ENCODE measurements around the gene CCDC57. TPM values are rescaled to one million over a fixed set of nuclear protein-coding genes. Genes with fewer than 3 reads are reported as not detected.

Gene CCDC57
- total RNA-seq, 1 experiment from 2014 or later, result 31.0 TPM

- Mint-ChIP-seq H3K4me3 (ENCODE audit: unreplicated experiment) (no peak overlapping the region), H3K4me1 (ENCODE audit: low read depth, unreplicated experiment) (no peaks in the 10 kb centered on the region), H3K36me3 (ENCODE audit: insufficient read depth, unreplicated experiment) (peaks cover 82% of the 10 kb centered on the region), H3K27ac (ENCODE audit: unreplicated experiment) (no peak overlapping the region), H3K27me3 (ENCODE audit: insufficient read depth, unreplicated experiment) (no peaks in the 10 kb centered on the region), H3K9me3 (ENCODE audit: unreplicated experiment) (no peaks in the 10 kb centered on the region)
- no peak for TF ChIP-seq CTCF (IDR thresholded peaks at IDR 0.05; ENCODE audit: insufficient read depth in 1 of 2, low read depth in 1 of 2, low read length in 1 of 2, severe bottlenecking in 1 of 2, unreplicated experiment in 1 of 2)
- Histone ChIP-seq H3K4me1 (peaks cover 7% of the 10 kb centered on the region), H3K27me3 (replicated peaks; ENCODE audit: control insufficient read depth, insufficient read depth, low read length) (no peaks in the 10 kb centered on the region), H3K4me3 (ENCODE audit: low read depth, low read length) (no peak overlapping the region), H3K36me3 (ENCODE audit: control insufficient read depth, insufficient read depth, low read length) (peaks cover 24% of the 10 kb centered on the region), H3K9me3 (no peaks in the 10 kb centered on the region)
- intact Hi-C loops (cut with micrococcal nuclease; ENCODE audit: unreplicated experiment), result no loop called here
- BruUV-seq (replicated peaks), result no TSS peak
- CTCF ChIA-PET, result no interaction called here
- DNase-seq, result no peak
- POLR2A ChIA-PET, result no interaction called here
These were observed 121.2 kb downstream of the CCDC57 start for GRCh38 chr17:82091264-82092066.

- Histone ChIP-seq H3K36me3 (ENCODE audit: control insufficient read depth, insufficient read depth, low read length) (peaks cover 24% of the 10 kb centered on the region), H3K4me1 (no peaks in the 10 kb centered on the region; the same call in 1 of the 2 replicates), H3K4me3 (ENCODE audit: low read depth, low read length) (no peak overlapping the region), H3K27me3 (replicated peaks; ENCODE audit: control insufficient read depth, insufficient read depth, low read length) (no peaks in the 10 kb centered on the region), H3K9me3 (no peaks in the 10 kb centered on the region)
- Mint-ChIP-seq H3K27ac (ENCODE audit: unreplicated experiment) (no peak overlapping the region), H3K4me1 (ENCODE audit: low read depth, unreplicated experiment) (no peaks in the 10 kb centered on the region), H3K36me3 (ENCODE audit: insufficient read depth, unreplicated experiment) (peaks cover 82% of the 10 kb centered on the region), H3K27me3 (ENCODE audit: insufficient read depth, unreplicated experiment) (no peaks in the 10 kb centered on the region), H3K4me3 (ENCODE audit: unreplicated experiment) (no peak overlapping the region), H3K9me3 (ENCODE audit: unreplicated experiment) (no peaks in the 10 kb centered on the region)
- CTCF ChIA-PET, result no interaction called here
- intact Hi-C loops (cut with micrococcal nuclease; ENCODE audit: unreplicated experiment), result no loop called here
- DNase-seq, result no peak
- POLR2A ChIA-PET, result no interaction called here
- no TSS peak for BruUV-seq (replicated peaks)
- TF ChIP-seq CTCF (IDR thresholded peaks at IDR 0.05; ENCODE audit: insufficient read depth in 1 of 2, low read depth in 1 of 2, low read length in 1 of 2, severe bottlenecking in 1 of 2, unreplicated experiment in 1 of 2), result no peak
These were observed 121.9 kb downstream of the CCDC57 start for GRCh38 chr17:82090549-82091263.

GRCh38 chr17:82089723-82090548, 122.7 kb downstream of the CCDC57 start:
- intact Hi-C loops (cut with micrococcal nuclease; ENCODE audit: unreplicated experiment), result no loop called here
- H3K4me1 Mint-ChIP-seq (ENCODE audit: low read depth, unreplicated experiment), result no peaks in the 10 kb centered on the region
- no peak for DNase-seq
- no TSS peak for BruUV-seq (replicated peaks)
- H3K27ac Mint-ChIP-seq (ENCODE audit: unreplicated experiment), result no peak overlapping the region
- H3K4me3 Mint-ChIP-seq (ENCODE audit: unreplicated experiment), result no peak overlapping the region
- Histone ChIP-seq H3K36me3 (ENCODE audit: control insufficient read depth, insufficient read depth, low read length) (peaks cover 20% of the 10 kb centered on the region), H3K4me1 (no peaks in the 10 kb centered on the region), H3K27me3 (replicated peaks; ENCODE audit: control insufficient read depth, insufficient read depth, low read length) (no peaks in the 10 kb centered on the region), H3K9me3 (no peaks in the 10 kb centered on the region), H3K4me3 (ENCODE audit: low read depth, low read length) (no peak overlapping the region)
- TF ChIP-seq CTCF (IDR thresholded peaks at IDR 0.05; ENCODE audit: insufficient read depth in 1 of 2, low read depth in 1 of 2, low read length in 1 of 2, severe bottlenecking in 1 of 2, unreplicated experiment in 1 of 2), result no peak
- H3K36me3 Mint-ChIP-seq (ENCODE audit: insufficient read depth, unreplicated experiment), result peaks cover 77% of the 10 kb centered on the region
- no peaks in the 10 kb centered on the region for H3K9me3 Mint-ChIP-seq (ENCODE audit: unreplicated experiment)
- POLR2A ChIA-PET, result interaction anchor here (1.1 kb wide), 1 partner anchor 59 kb away, joined by 4 read pairs; no protein-coding TSS in a partner anchor
- CTCF ChIA-PET, result no interaction called here
- H3K27me3 Mint-ChIP-seq (ENCODE audit: insufficient read depth, unreplicated experiment), result no peaks in the 10 kb centered on the region
